LHCN-M2 (cell line): ENCODE measurements around the gene SLC9A3. TPM values are rescaled to one million over a fixed set of nuclear protein-coding genes. Genes with fewer than 3 reads are reported as not detected.
"Not testable (repeated sequence)": the region's sequence is repeated elsewhere in the genome, so short reads cannot be mapped to it uniquely, and the experiment has no call there.

Source experiments
- DNase-seq: peaks from one replicate; pipeline ENCODE4 v3.0.0-alpha.2; 2012; ENCODE audit warnings: low read depth
- total RNA-seq: library from RNA; depleted of rRNA; stranded (reverse); fragments of >200 nt; gene quantifications from 2 replicates; pipeline ENCODE4 v1.2.3, GENCODE V29; 2014

Gene SLC9A3
- total RNA-seq, 1 experiment from 2014 or later = 4.4 TPM

DNA sequence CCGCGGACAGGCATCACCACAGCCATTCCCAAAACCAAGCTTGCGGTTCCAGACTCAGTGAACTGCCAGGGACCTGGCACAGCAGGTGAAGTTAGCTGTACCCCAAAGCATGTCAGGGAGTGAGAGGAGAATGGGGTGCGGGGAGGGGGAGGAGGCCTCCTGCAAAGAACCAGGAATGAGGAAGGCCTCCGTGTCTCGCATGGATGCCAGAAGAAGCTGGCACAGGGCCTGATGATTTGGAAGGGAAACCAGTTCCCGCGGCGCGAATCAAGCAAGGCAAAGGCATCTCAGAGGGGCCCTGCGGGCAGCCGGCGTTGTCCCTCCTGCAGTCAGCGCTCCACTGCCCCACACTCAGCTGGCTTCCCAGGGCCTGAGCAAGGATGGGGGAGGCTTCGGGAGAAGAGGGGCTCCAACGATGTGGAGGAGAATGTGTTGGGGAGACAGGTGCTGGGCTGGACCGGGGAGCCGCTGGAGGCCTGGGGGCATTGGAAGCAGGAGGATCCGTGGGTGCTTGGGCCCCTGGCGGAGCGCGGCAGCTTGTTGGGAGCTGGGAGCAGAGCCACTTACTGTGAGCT, 14.6 kb downstream of the SLC9A3 start:
- no peak for DNase-seq

- not testable (repeated sequence) for DNase-seq
Observed at GRCh38 chr5:507986-508575, 16.2 kb downstream of the SLC9A3 start.

DNA sequence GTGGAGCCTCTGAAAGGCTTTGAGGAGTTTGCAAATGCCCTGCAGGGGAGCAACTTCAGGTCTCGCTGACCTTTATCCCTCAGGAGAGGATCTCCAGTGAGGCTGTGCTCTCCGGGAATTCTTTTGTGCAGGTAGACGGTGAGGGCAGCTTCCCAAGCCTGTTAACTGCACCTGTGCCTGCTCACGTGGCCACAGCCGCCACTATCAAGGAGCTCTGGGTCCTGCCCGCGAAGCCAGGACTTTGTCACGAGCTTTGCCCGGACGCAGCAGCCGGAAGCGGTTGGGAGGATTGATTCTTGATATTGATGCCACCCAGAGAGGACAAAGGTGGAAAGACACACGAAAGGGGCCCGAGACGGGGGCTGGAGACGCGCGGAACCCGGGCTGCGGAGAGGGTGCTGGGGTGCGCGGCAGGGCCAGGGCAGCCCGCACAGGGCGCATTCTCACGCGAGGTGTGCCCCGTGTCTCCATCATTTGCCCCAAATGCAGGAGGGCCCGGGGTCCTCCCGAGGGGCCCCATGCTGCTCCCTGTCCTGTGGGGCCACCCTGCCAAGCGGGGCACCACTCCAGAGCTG, 18.2 kb downstream of the SLC9A3 start:
- DNase-seq = no peak

DNA sequence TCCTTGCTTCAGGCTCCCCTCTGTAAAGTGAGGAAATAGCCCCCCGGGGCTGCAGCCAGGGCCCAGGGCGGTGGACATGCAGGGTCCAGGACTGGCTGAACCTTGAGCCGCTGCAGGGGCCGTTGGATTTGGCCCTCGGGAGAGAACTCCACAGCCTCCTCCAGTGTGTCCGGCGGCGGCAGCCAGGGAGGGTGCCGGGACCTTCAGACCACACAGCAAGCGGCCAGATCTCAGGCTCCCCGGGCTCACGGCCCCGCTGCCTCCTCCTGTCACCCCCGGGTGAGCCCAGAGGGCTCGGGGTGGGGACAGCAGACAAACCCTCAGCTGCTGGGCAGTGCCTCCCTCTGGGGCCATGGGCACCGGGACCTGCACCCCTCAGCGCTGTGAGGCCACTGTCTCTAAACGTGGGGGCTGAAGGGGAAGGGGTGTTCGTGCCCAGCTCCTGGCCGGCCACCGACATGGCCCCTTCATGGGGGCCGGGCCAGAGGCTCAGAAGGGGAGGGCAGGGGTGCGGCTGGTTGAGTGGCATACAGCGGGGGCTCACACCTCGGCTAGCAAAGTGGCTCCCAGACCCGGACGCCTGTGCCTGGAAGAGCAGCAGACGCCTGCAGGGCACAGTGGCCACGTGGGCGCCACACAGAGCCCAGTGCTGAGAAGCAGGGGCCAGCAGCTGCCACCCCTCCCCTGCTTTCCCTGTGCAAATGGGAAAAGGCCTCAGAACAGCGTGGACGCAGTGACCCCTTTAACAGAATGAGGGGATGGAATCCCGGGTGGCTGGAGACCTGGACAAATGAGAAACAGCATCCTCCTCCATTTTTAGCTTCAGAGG, 19.7 kb downstream of the SLC9A3 start:
- no peak for DNase-seq

DNA sequence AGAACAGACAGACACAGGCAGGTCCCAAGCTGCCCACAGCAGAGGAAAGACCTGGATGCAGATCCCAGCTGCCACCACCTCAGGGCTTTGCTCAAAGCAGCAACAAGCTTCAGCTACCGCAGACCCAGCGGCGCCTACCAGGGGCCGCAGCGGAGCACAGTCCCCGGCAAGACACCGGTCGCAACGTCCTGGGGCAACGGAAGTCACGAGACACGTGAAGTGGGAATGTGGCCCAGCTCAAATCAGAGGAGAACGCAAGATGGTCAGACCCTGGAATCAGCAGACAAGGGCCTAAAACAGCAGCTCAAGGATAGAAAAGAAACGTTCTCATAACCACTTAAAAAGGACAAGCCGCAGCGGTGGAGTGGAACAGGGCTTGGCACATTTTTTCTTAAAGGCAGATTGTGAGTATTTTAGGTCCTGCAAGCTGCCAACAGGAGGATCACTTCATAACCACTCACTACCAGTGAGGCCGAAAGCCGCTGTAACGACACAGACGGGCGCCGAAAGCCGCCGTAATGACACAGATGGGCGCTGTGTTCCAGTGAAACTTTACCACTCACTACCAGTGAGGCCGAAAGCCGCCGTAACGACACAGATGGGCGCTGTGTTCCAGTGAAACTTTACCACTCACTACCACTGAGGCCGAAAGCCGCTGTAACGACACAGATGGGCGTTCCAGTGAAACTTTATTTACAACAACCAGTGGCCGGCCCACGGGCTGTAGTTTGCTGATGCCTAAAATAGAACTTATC, 21.7 kb downstream of the SLC9A3 start:
- no peak for DNase-seq

GRCh38 chr5:501831-502184, 22.4 kb downstream of the SLC9A3 start:
- no peak for DNase-seq

DNA sequence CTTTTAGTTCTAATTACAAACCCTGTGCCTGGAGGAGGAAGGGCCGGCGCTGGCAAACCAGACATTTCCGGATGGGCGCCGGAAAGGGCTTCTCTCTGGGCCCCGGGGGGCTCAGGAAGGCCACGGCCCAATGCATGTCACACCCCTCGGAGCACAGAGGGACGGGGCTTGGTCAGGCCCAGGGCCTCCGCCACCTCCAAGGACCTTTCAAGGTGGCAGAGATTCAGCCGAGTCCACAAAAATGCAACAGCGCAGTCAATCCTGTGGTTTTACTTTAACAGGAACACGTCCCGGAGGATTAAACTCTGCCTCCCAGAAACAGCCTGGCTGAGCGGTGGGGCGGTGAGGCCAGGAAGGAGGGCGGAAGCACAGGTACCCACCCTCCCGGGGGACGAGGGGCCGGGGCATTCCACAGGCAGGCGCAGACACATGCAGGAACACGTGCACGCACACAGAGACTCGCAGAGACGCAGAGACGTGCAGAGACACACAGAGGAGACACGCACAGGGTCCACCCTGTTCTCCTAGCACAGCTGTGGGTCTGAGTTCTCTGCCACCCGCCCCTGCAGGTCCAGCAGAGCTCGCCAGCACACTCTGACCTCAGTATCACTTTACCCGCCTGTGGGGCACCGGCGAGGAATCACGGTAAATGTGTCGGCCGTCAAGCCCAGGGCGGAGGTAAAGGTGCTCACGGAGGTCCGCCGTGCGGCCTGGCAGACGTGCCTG, 23.0 kb downstream of the SLC9A3 start:
- DNase-seq = no peak

DNA sequence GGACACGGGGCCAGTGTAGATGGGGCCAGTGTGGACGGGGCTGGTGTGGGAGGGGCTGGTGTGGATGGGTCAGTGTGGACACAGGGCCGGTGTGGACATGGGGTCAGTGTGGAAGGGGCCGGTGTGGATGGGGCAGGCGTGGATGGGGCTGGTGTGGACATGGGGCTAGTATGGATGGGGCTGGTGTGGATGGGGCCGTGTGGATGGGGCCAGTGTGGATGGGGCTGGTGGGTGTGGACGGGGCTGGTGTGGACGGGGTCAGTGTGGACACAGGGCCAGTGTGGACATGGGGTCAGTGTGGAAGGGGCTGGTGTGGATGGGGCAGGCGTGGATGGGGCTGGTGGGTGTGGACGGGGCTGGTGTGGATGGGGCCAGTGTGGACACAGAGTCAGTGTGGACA, 23.8 kb downstream of the SLC9A3 start:
- no peak for DNase-seq

DNA sequence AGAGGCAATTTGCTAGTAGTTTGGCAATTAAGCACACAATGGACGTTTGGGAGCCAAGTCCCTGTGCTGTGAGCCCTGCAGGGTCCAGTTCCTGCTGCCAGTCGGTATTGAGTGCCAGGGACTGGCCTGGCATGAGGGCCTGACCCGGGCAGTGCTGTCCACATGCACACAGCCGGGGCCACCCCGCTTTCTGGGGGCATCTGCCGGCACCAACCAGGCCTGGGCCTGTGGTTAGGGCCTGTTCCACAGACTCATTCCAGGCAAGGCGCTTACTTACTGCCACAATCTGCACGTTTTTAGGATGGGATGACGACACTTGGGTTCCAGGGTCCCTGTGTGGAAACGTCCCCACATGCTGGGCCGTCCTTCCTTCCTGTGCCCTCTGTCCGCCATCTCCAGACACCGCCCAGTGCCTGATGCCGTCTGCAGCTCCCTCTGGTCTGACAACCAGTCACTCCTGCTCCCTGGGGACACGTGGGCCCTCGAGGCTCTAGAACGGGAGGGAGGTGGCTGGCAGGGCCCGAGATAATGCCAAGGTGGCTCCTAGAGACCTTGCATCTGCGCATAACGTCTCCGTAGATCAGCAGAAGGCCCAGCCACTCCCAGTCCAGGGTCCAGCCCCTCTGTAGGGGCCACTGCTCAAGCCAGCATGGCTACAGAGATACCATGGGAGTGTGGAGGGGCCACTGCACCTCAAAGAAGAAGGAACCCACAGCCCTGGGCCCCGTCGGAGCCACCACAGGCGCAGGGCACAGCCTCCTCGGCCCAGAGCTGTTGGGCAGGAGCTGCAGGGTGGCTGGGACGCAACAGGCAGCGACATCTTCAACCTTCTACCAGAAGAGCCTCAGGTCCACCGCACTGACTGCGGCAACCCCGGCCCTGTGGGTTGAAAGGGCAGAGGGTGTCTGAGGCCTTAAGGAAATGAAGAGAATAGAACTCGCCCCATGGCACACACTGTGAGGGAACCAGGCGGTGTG, 24.7 kb downstream of the SLC9A3 start:
- no peak for DNase-seq

DNA sequence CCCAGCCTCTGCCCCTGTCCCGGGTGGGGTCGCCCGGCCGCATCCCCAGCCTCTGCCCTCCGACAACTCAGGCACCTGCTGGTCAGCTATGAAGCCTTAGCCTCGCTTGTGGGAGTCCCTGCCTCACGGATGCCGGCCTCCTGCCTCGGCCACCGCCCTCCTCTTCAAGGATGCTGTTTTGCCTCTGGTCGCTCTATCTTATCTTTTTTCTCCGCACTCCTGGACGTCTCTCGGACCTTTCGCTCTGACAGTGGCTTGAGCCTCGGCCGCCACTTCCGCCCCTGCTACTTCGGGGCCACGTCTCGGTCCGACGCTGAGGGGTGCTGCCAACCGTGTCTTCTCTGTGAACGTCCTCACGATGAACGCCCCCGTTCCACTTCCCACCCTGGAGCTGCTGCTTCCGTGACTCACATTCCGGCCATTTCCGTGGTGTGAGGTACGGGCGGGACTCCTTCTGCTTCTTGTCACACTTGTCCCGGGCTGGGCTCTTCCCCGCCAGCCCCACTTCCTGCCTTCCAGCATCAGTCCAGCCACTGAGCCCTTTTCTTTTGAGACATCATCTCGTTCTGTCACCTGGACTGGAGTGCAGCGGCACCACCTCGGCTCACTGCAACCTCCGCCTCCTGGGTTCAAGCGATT, 26.3 kb downstream of the SLC9A3 start:
- no peak for DNase-seq

DNA sequence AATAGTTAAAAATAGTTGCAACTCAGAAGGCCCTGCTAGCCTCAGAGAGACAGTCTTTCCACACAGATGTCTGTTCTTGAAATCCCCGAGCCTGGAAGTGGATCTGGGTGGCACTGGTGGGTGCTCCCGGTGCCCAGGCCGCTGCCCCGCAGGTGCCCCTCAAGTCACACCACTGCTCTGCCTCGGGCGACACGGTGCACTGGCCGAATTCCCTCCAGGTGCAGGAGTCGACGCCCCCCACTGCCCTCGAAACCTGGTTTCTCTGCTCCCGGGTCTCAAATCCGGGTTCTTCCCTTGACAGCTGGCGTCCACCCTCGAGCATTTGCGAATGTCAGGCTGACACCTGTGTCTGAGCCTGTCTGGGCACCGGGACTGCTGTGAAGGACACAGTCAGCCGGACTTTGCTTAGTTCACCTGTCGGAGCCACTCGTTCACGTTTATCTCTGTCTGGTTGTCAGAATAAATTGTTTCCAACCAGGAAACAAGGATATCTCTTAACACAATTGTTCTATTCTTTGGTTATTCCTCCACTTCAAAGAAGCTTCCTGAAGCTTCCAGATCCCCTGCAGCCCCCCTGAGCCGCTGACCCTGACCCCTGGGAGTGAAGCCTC, 27.1 kb downstream of the SLC9A3 start:
- no peak for DNase-seq

DNA sequence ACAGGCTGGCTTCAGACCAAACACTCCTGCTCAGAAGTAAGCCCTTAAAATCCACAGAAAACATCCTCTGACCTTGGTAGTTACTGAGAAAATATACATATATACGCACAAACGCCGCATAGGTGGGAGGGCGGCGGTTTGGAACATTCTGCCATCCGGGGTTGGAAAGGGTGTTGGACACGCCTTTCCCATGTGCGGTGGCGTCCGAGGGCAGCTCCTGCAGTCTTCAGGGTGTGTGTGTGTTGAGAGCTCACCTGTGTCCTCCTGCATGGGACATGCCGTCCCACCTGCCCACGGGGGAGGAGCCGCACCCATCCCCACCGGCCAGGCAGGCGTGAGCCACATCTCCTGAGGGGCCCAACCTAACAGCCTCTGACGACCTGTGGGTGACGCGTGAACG, 28.2 kb downstream of the SLC9A3 start:
- no peak for DNase-seq

DNA sequence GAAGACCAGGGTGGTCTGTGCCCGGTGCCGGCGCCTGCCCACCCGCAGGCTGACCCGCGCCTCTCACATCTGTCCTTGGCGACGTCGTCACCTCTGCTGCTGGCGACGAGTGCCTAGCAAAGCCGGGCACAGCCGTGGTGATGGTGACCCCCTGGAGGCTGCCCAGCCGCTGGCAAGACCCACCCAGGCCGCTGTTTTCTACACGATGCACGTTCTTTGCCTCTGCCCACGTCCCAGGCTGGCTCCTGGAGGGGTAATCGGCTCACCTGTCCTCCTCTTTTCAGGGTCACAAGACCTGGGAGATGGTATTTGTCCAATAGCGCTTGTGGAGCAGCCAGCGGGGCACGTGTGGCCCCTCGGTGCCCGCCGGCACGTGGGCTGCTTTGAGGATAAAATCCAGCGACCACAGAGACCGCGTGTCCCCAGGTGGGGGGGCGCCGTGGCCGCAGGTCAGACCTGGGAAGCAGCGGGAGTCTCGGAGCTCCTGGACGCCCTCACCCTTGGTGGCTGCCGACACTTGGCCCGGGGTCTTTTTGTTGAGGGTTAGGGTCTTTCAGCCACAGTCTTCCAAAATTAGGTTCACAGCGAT, 29.5 kb downstream of the SLC9A3 start:
- no peak for DNase-seq

DNA sequence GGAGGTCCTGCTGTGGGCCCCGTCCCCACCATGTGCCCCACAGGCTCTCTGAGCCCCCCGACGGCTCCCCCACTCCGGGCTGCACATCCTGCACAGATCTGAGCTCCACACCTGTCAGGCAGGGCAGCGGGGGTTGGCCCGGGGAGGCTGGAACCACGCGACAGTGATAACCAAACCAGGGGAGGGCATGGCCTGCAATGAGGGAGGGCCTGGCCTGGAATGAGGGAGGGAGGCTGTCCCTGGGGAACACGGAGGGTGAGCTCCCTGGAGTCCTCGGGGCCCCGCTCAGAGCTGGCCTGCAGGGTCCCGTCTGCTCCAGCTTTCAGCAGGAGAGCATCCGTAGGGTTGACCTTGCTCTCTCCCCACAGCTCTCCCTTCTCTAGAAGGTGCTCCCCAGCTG, 30.5 kb downstream of the SLC9A3 start:
- no peak for DNase-seq

GRCh38 chr5:493119-493701, 31.0 kb downstream of the SLC9A3 start:
- no peak for DNase-seq

- no peak for DNase-seq
Observed at GRCh38 chr5:492314-492893, 31.8 kb downstream of the SLC9A3 start.

DNA sequence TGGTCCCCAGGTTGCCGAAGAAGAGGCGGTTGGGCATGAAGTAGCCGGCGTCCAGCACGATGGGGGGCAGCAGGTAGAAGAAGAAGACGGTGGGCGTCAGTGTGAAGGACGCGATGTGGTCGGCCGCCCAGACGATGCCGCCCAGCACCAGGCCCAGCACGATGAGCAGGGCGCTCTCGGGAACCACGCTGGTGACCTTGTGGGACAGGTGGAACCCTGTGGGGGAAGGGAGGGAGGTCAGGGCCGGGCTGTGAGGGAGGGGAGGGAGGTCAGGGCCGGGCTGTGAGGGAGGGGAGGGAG, 32.4 kb downstream of the SLC9A3 start:
- DNase-seq = no peak
